Activated CD4-positive, alpha-beta T cell treated with anti-CD3 and anti-CD28 coated beads, Interleukin-10, Interleukin-2, amounts not matched to agents 100 ng/mL and 50 ng/mL, durations not matched to agents 16 hours and 8 hours (primary cell): Measurements from ENCODE around the gene MED15.

ENCODE experiments used
- DNase-seq: peaks from one replicate; pipeline ENCODE4 v3.0.0-alpha.2; 2020

The MED15 gene

DNA sequence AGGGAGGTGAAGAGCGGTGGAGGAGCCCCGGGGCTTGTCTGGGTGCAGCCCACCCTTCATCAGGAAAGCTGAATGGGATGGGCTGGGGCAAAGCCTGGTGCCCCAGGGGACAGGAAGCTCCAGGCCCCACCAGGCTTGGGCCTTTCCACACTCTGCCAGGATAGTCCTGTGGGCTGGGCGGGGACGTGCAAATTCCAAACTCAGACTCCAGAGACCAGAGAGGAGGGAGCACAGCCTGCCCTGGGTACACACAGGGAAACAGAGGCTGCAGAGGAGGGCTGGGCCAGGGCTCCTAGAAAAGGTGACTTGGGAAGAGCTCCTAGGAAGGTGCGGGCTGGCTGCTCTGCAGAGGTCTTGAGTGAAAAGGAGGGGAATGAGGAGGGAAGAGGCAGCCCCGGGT is 124.7 kb downstream of the MED15 start:
- no peak for DNase-seq

GRCh38 chr22:20632518-20632917 is 125.1 kb downstream of the MED15 start:
- DNase-seq = no peak

- no peak for DNase-seq
These were observed 127.3 kb downstream of the MED15 start for GRCh38 chr22:20634560-20635226.

DNA sequence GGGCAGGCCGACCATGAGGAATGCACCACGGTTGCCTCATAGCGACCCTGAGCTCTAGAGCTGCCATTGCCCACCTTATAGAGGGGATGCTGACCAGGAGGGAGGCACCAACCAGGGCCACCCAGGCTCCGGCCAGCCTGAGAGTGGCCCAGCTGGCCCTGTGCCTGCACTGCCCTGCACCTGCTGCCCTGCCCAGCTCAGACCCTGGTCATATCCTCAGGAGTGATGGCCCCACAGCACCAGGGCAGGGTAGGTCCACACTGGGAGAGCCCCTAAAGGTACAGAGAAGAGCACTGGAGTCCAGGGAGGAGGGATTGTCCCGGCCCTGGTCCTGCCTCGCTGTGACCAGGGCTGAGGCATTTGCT is 127.8 kb downstream of the MED15 start:
- no peak for DNase-seq

DNA sequence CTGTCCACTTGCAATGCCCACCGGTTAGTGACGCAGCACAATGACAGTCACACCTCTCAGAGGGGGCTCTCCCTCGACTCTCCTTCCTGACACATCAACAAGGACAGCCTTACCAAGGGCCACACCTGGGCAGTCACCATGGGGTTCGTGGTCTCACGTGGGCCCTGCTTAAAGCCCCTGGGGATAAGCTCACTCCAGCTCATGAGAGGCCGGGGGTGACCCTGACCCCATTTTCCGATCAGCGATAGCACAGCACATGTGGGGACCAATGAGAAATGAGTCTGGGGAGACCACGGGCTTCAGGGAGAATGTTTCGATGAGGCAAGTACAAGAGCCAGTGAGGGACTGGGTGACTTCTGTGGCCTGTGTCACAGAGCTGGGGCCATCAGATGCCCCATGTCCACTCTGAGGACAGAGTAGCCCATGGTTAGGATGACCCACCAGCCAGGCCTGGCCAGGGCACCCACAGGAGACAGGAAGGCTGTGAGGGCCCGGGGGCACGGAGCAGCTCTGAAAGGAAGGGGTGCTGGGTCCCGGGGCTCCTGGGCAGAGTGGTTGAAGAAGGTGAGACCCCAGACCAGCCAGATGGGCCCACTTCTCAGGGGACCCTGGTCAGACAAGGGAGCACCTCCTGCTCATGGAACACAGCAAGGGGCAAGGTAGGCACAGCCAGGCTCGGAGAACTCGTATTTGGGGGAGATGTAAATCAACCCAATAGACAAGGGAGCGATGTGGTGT is 128.8 kb downstream of the MED15 start:
- no peak for DNase-seq

DNA sequence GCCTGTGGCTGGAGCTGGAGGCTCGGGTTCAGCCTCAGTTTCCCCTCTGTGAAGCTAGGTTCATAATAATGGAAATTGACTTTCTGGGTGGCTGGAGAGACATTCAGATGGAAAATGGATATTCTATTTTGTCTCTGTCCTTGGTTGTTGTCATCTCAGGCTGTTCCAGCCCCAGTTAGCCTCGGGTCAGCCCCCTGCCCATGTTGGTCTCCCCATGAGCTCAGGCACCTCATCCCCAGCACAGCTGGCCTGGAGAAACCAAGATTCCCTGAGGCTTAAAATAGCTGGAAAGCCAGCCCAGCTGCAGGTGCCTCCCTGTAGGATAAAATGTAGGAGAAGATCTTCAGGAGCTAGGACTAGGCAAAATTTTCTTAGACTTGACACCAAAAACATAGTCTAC is 129.5 kb downstream of the MED15 start:
- DNase-seq = no peak
